GM19372 (cell line): ENCODE measurements around the gene FIGN.

Experiments used
- ATAC-seq: cut with Tn5 transposase; IDR thresholded peaks from one replicate; pipeline ENCODE4 v1.9.1; 2021; ENCODE audit warnings: mild to moderate bottlenecking, low read depth, moderate library complexity; ENCODE audit not compliant: unreplicated experiment

FIGN gene, protein sequence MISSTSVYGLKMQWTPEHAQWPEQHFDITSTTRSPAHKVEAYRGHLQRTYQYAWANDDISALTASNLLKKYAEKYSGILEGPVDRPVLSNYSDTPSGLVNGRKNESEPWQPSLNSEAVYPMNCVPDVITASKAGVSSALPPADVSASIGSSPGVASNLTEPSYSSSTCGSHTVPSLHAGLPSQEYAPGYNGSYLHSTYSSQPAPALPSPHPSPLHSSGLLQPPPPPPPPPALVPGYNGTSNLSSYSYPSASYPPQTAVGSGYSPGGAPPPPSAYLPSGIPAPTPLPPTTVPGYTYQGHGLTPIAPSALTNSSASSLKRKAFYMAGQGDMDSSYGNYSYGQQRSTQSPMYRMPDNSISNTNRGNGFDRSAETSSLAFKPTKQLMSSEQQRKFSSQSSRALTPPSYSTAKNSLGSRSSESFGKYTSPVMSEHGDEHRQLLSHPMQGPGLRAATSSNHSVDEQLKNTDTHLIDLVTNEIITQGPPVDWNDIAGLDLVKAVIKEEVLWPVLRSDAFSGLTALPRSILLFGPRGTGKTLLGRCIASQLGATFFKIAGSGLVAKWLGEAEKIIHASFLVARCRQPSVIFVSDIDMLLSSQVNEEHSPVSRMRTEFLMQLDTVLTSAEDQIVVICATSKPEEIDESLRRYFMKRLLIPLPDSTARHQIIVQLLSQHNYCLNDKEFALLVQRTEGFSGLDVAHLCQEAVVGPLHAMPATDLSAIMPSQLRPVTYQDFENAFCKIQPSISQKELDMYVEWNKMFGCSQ

DNA sequence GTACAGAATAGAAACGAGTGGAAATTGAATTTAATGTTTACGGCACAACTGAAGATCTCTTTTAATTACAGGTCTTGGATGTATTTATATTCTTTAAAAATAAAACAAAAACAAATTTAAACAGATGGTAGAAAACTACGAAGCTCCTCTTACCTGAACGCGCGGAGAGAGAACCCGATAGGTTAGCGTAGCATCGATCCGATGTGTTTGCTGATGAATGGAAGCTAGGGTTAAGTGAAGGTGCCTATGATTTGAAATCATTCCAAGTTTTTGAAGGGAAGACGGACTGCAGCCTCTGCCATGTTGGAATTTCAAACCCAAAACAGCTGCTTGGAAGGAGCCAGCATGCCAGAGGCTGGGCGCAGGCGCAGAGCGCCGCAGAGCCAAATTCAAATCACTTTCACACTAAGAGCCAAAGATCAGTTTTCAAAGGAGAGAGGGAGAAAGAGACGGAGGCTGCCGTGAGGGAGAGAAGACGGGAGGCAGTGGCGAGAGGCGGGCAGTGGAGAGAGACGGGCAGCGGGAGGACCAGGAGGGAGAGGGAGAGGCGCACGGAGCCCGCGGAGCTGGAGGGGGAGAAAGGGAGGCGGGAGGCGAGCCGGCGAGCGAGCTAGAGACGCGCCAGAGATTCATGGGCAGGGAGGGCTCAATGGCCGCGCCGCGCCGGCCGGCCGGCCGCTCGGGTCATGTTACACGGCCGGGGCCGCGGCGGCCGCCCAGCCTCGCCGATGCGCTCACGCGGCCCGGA, at the start of gene FIGN:
Gene FIGN, minus strand, starts transcription at position 324 of the 748 bp plus-strand sequence. CDS start 1,081 bp downstream, outside the sequence.
- ATAC-seq = no peak

- ATAC-seq = no peak
Observed at GRCh38 chr2:163785162-163785561, 49.4 kb upstream of the FIGN start.

GRCh38 chr2:163779970-163780597, 44.3 kb upstream of the FIGN start:
- ATAC-seq = no peak

DNA sequence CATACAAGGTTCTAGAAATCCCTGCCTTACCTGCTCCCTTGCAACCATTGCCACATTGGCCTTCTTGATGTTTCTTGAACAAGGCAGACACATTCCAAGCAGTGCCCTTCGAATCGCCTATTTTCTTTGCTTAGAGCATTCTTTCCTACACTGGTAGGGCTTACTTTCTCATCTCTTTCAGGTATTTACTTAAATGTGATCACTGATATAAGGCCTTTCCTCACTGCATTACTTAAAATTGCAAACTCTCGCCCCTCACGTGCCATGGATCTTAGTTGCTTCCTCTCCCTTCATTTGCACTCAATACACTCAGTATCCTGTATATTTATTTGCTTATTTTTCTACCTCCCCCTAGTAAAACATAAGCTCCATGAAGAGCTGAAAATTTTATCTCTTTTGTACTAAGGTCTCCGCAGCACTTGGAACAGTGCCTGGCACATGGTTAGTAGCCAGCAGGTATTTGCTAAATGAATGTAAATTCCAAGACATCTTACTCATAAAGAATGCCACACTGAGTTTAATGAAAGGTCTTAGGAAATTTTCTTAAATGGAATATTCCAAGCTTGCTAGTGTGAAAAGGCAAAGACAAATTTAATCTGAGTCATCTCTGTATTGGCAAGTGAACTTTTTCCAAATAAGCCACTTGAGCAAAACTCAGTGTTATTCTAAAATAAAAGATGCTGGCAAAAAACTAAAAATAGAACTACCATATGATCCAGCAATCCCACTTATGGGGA, 42.4 kb upstream of the FIGN start:
- no peak for ATAC-seq

DNA sequence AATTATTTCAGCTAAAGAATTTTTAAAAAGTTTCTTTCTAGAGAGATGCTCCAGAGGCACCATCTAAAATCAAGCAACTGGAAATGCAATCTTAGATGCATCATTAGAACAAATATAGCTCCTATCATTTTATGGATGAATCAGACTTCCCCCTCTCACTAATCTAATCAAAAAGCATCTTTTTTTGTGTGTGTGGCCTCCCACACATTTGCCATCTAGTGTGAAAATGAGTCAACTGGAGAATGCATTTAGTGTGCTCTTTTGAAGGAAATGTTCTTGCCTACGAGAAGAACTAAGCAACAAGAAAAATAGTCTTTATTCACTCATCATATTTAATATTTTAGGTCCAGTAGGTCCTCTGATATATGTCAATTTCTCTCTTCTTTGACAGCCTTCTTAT, 39.5 kb upstream of the FIGN start:
- ATAC-seq = no peak

- ATAC-seq = no peak
Observed at GRCh38 chr2:163774862-163775261, 39.1 kb upstream of the FIGN start.

GRCh38 chr2:163773276-163773675, 37.5 kb upstream of the FIGN start:
- ATAC-seq = no peak

DNA sequence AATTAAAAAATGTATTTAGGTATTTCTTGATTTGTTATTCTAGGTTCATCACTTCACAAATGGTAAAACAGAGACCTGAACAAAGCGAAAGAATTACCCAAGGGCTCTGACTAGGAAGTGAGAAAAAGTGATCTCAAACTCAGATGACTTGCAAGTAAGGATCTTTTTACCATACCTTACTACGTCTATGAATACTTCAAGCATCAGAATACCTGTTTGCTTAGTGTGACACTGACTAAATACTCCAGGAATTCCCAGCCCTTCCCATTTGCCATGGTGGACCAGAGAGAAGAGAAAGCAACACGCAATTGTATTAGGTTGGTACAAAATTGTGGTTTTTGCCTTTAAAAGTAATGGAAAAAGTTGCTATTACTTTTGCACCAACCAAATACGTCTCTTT, 35.8 kb upstream of the FIGN start:
- ATAC-seq = no peak

DNA sequence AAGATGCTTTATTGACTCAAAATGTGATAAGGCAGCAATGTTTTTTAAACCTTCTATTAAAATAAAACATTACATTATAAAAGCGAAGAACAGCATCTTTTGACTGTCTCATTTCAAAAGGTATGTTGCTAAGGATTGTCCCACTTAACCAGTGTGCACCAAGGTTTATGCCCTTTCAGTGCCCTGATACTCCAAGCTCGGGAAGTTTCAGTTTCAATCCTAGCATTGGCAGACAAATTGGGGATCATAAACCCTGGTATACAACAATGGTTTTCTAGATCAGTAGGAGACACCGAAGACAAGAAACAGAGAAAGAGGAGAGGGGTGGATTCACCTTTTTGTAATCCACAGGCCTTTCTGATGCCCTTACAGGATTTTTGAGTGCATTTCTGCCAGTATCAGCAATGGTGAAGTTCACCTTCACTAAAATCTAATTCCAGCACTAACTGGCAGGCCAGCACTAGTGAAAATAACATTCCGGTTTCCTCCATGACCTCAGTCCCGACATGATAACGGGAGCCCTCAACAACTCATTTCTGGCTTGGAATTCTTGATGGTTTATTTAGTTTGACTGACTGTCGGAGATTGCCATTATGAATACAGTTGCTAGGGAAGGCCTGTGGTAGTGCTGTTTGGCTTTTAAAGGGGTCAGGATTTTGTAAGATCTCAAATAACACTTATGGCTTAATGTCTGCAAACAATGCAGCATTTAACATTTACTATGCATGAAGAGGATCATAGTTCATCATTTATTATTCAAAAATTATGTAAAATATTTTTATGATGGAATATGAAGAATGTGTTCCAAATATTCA, 33.3 kb upstream of the FIGN start:
- ATAC-seq = no peak

- no peak for ATAC-seq
Observed at GRCh38 chr2:163767097-163767496, 31.3 kb upstream of the FIGN start.

GRCh38 chr2:163764566-163764965, 28.8 kb upstream of the FIGN start:
- no peak for ATAC-seq

- ATAC-seq = no peak
Observed at GRCh38 chr2:163759013-163759412, 23.2 kb upstream of the FIGN start.

- ATAC-seq = no peak
Observed at GRCh38 chr2:163757814-163758213, 22.0 kb upstream of the FIGN start.

DNA sequence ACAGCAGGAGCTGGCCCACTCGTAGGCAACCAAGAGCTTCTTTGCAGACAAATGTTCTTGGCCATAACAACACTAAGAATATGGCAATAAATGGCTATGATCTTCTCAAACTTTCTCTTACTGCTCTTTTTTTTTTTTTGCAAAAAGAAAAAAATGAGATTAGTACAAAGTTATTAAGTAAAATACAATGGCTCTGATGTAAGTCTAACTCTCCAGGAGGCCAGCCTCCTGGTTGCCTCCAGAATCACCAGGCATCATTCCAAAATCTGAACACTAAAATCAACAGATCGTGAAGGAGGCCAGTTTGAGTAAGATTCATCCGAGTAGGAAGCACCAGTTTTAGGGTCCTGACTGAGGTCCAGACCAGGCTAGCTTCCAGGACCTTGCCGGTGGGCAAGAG, 20.8 kb upstream of the FIGN start:
- no peak for ATAC-seq

DNA sequence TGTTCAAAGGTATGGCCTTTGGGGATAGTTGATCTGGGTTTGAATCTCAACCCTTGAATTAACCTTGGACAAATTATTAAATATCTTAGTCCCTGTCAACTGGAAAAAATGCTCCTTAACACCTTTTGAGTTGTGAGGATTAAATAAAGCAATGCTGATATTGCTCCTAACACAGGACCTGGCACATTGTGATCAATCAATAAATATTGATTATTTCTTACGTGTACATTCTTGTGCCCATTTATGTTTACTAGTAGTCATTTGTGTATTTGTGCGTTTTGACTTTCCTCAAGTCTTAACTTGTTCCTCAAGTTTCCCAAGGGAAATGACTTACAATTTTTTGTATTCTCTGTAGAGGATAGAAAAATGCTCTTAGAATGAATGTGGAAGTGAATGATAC, 19.6 kb upstream of the FIGN start:
- ATAC-seq = no peak

GRCh38 chr2:163753726-163754125, 17.9 kb upstream of the FIGN start:
- ATAC-seq = no peak

- no peak for ATAC-seq
Observed at GRCh38 chr2:163752267-163752666, 16.5 kb upstream of the FIGN start.

DNA sequence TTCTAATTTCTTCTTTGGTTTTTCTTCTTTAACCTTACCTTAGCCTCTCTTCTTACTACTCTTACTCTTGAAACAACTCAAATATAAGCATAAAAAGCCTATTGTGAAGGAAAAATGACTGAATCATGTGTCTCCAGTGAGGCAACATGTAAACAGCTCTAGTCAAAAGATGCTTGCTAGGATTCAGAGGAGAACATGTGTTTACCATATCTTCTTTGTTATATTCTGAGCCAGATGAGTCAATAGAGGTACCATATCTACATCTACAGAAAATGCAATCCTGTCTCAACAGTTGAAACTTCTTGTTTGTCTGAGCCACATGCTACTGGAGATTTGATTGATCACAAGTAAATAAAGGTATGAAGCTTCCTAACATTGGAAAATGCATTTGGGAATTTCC, 15.9 kb upstream of the FIGN start:
- ATAC-seq = no peak

GRCh38 chr2:163748420-163748819, 12.6 kb upstream of the FIGN start:
- ATAC-seq = no peak
